ENCODE data around the gene APBA3. TPM values are rescaled to one million over a fixed set of nuclear protein-coding genes. Genes with fewer than 3 reads are reported as not detected.

APBA3 gene
- total and polyA plus RNA-seq, 2 experiments from 2014 or later = 17.2 to 31.8 TPM

DNA sequence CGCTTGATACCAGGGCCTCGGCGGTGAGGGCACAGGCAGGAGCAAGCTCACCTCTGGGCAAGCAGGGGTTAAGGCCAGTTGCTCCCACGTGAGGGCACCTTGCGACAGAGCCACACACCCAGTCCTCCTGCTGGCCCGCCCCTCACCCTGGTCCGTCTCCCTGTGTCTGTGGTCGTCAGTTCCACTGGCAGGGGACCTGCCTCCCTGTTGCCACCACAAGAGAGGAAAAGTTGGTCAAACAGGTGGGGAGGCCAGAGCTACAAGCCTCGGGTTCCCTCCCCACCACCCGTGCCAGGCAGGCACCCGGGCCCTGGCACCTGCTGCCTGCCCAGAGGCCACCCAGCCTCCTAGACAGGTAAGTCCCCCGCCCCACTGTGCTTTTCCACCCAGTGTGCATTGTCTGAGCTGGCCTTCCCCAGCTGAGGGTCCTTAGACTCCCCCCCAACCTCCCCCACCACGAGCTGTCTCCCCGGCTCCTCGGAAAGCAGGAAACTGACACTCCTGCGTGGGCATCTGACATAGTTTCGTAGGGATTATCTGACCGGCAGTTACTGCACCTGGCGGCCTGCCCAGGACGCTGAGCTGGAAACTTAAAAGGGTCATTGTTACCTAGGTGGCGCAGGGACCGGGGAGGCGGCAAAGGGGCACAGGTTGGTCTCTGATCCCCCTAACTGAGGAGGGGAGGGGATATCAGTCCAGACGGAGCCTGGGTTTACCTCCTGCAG is 53.1 kb downstream of the APBA3 start, which contains the start of gene TJP3:
TSS of gene TJP3 (plus strand) at position 178 of the 725 bp plus-strand sequence. CDS start 20,049 bp downstream, outside the sequence.
- DNase-seq (ENCODE audit: low spot score) (peak; percentile 44), ATAC-seq (peak; percentile 39)
- H3K4me1 ChIP-seq (ENCODE audit: insufficient read depth) = peaks cover 20% of the 10 kb centered on the region
- H3K4me2 ChIP-seq = peak within 1 kb of the TSS; percentile 51; the same call in 1 of the 2 replicates
- no peak within 1 kb of the TSS for H3K27ac Mint-ChIP-seq
- H3K36me3 ChIP-seq (ENCODE audit: insufficient read depth) = no peaks in the 10 kb centered on the region
- H3K27me3 ChIP-seq (ENCODE audit: insufficient read depth) = no peaks in the 10 kb centered on the region
- peak within 1 kb of the TSS; percentile 69 for H2AFZ ChIP-seq
- H3K4me3 ChIP-seq = no peak within 1 kb of the TSS; the same call in 1 of the 2 replicates
- peaks cover 6% of the 10 kb centered on the region for H3K27me3 Mint-ChIP-seq (ENCODE audit: insufficient read depth, low read depth, poor library complexity)
- no peaks in the 10 kb centered on the region for H3K79me2 ChIP-seq (replicated peaks; ENCODE audit: insufficient read depth)
- no peak within 1 kb of the TSS for H3K4me3 Mint-ChIP-seq
- H3K9me2 ChIP-seq (ENCODE audit: insufficient read depth) = no peaks in the 10 kb centered on the region
- TF ChIP-seq JUNB (IDR thresholded peaks at IDR 0.05; ENCODE audit: unreplicated experiment) (no peak), CTCF (conservative IDR thresholded peaks at IDR 0.05; ENCODE audit: low read depth in 2 of 2) (0 out of 4 replicates have a peak, but pooled peaks of 1 of the 2 experiments have one; percentile 9), EZH2phosphoT487 (IDR thresholded peaks at IDR 0.05; ENCODE audit: unreplicated experiment) (no peak), REST (IDR thresholded peaks at IDR 0.05; ENCODE audit: unreplicated experiment) (no peak), ETS1 (IDR thresholded peaks at IDR 0.05) (no peak)
- no peaks in the 10 kb centered on the region for H3K36me3 Mint-ChIP-seq (ENCODE audit: low read depth)
- H3F3A ChIP-seq (replicated peaks; ENCODE audit: low read depth) = 0 out of 2 replicates have a peak, but pooled peaks cover 2% of the 10 kb centered on the region
- H3K27ac ChIP-seq (ENCODE audit: low read depth) = no peak within 1 kb of the TSS
- no peaks in the 10 kb centered on the region for H4K20me1 ChIP-seq (replicated peaks; ENCODE audit: insufficient read depth)
- peaks cover 11% of the 10 kb centered on the region; the same call in 2 of the 3 replicates for H3K4me1 Mint-ChIP-seq
- H3K9me3 Mint-ChIP-seq = no peaks in the 10 kb centered on the region; the same call in 2 of the 3 replicates

DNA sequence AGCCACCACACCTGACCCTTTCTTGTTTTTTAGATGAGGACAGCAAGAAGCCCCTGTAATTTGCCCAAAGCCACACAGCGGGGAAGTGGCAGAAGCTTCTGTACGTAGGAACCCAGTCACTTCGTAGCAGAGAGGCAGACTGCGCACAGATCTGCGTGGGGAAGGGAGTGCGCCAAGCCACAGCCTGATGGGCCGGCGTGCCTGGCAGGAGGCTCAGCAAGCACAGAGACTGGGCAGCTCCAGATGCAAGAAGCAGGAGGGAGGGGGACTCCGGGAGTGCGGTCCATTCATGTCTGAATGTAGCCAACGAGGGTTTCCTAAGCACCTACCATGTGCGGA is 53.7 kb downstream of the APBA3 start:
- no peak overlapping the region for H3K27ac ChIP-seq (ENCODE audit: low read depth)
- no peaks in the 10 kb centered on the region; the same call in 2 of the 3 replicates for H3K9me3 Mint-ChIP-seq
- no peak for TF ChIP-seq EZH2phosphoT487 (IDR thresholded peaks at IDR 0.05; ENCODE audit: unreplicated experiment)
- no peak for TF ChIP-seq JUNB (IDR thresholded peaks at IDR 0.05; ENCODE audit: unreplicated experiment)
- no peak for TF ChIP-seq EZH2 (IDR thresholded peaks at IDR 0.05; ENCODE audit: low read depth, unreplicated experiment)
- TF ChIP-seq REST (IDR thresholded peaks at IDR 0.05; ENCODE audit: unreplicated experiment) = no peak
- no peak for TF ChIP-seq POLR2AphosphoS5 (IDR thresholded peaks at IDR 0.05; ENCODE audit: low read depth)
- no peak for TF ChIP-seq ZNF331 (CRISPR knock-in tag; IDR thresholded peaks at IDR 0.05; ENCODE audit: low read depth)
- no peak for TF ChIP-seq CTCF (conservative IDR thresholded peaks at IDR 0.05; ENCODE audit: low read depth in 2 of 2)

More for the DNA sequence above, 53.7 kb downstream of the APBA3 start:
- Histone ChIP-seq H3K4me1 (ENCODE audit: insufficient read depth) (peaks cover 20% of the 10 kb centered on the region), H3K79me2 (replicated peaks; ENCODE audit: insufficient read depth) (no peaks in the 10 kb centered on the region), H4K20me1 (replicated peaks; ENCODE audit: insufficient read depth) (no peaks in the 10 kb centered on the region), H3K36me3 (ENCODE audit: insufficient read depth) (no peaks in the 10 kb centered on the region), H2AFZ (peak overlapping the region; percentile 69; the same call in 1 of the 2 replicates), H3K9me2 (ENCODE audit: insufficient read depth) (no peaks in the 10 kb centered on the region), H3K27me3 (ENCODE audit: insufficient read depth) (no peaks in the 10 kb centered on the region), H3K4me2 (no peak overlapping the region), H3K4me3 (no peak overlapping the region), H3F3A (replicated peaks; ENCODE audit: low read depth) (no peaks in the 10 kb centered on the region)
- Mint-ChIP-seq H3K27ac (no peak overlapping the region), H3K4me3 (no peak overlapping the region), H3K4me1 (peaks cover 11% of the 10 kb centered on the region; the same call in 2 of the 3 replicates), H3K27me3 (ENCODE audit: insufficient read depth, low read depth, poor library complexity) (peaks cover 6% of the 10 kb centered on the region), H3K36me3 (ENCODE audit: low read depth) (no peaks in the 10 kb centered on the region)
- no peak for ATAC-seq
- DNase-seq (ENCODE audit: low spot score) = no peak

Measured in GM23338 (cell line).